ENCODE measurements around the gene LRRC4B. TPM values are rescaled to one million over a fixed set of nuclear protein-coding genes. Genes with fewer than 3 reads are reported as not detected.

Gene LRRC4B
- total RNA-seq, 1 experiment from 2014 or later: 3.8 TPM

DNA sequence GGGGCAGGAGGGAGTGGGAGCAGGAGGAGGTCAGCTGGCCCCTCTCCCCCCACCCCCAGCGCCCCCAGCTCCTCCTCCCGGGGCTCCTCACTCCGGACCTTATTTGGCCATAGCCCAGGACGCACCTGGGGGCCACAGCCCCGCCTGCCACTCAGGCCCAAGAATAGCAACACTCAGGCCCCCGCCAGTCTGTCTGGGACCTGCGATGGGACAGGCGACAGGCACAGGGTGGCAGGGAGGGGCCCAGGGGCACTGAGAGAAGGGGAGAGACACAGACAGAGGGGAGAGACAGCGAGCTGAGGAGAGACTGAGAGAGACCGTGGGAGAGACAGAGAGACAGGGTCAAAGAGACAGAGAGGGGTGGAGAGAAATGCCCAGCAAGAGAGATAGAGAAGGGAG lies 67.5 kb downstream of the LRRC4B start:
- no peak overlapping the region for H4K8ac ChIP-seq (replicated peaks; ENCODE audit: insufficient read length, low read depth, low read length)
- WGBS (ENCODE audit: extremely low coverage, insufficient read length, low lambda C conversion rate): no CpG with 5 or more reads among the region's 10 CpGs
- no peak overlapping the region for H3K27ac Mint-ChIP-seq

More for the DNA sequence above, 67.5 kb downstream of the LRRC4B start:
- H3K4me3 Mint-ChIP-seq: 0 out of 5 replicates have a peak overlapping the region, but pooled peaks of 1 of the 2 experiments have one; percentile 4
- H3K27me3 Mint-ChIP-seq (ENCODE audit: low read depth): peaks cover 22% of the 10 kb centered on the region
- Histone ChIP-seq H3K14ac (ENCODE audit: insufficient read depth, low read length) (no peak overlapping the region), H3T11ph (ENCODE audit: low read length) (no peak overlapping the region), H2AK5ac (ENCODE audit: insufficient read length, low read length) (no peak overlapping the region), H3K4me1 (ENCODE audit: insufficient read depth, low read length) (no peaks in the 10 kb centered on the region), H2BK5ac (ENCODE audit: insufficient read length, low read length) (no peak overlapping the region), H3K18ac (ENCODE audit: insufficient read length, low read depth, low read length) (no peak overlapping the region), H2BK120ac (ENCODE audit: low read depth, low read length, poor library complexity, severe bottlenecking) (no peak overlapping the region), H4K20me1 (ENCODE audit: control insufficient read depth, insufficient read depth, insufficient read length) (no peaks in the 10 kb centered on the region), H3K79me2 (ENCODE audit: insufficient read depth, low read length) (no peaks in the 10 kb centered on the region), H2BK20ac (ENCODE audit: low read depth, low read length, poor library complexity, severe bottlenecking) (no peak overlapping the region), H3K23ac (ENCODE audit: insufficient read length, low read depth, low read length) (no peak overlapping the region), H3K56ac (ENCODE audit: insufficient read length, low read depth, low read length) (no peak overlapping the region), H2AFZ (ENCODE audit: low read length) (no peak overlapping the region), H3K4ac (ENCODE audit: low read depth, low read length) (no peak overlapping the region), H3K27ac (ENCODE audit: insufficient read length, low read depth, low read length) (no peak overlapping the region), H3K23me2 (ENCODE audit: insufficient read length, low read depth, low read length, poor library complexity, severe bottlenecking) (peaks cover 3% of the 10 kb centered on the region), H3K4me2 (ENCODE audit: insufficient read depth, insufficient read length, low read length) (peak overlapping the region; percentile 50), H4K5ac (ENCODE audit: insufficient read length, low read depth, low read length) (no peak overlapping the region), H2BK12ac (ENCODE audit: insufficient read length, low read depth, low read length) (no peak overlapping the region), H2BK15ac (ENCODE audit: low read depth, low read length) (no peak overlapping the region), H3K9me3 (ENCODE audit: control insufficient read depth, low read depth, low read length) (no peaks in the 10 kb centered on the region), H3K79me1 (ENCODE audit: insufficient read depth, low read depth, low read length, poor library complexity, severe bottlenecking) (no peaks in the 10 kb centered on the region), H4K91ac (ENCODE audit: insufficient read length, low read depth, low read length) (no peak overlapping the region), H3K27me3 (ENCODE audit: insufficient read depth, low read length) (peaks cover 20% of the 10 kb centered on the region; the same call in 1 of the 2 replicates), H3K9ac (ENCODE audit: extremely low read depth, insufficient read length, low read length) (no peak overlapping the region)
- H3K4me1 Mint-ChIP-seq: peaks cover 2 to 11% of the 10 kb centered on the region in 2 experiments; a peak in 3 of 4 replicates
- no peak for DNase-seq
- no peaks in the 10 kb centered on the region; a peak in 2 of 7 replicates for H3K36me3 Mint-ChIP-seq (ENCODE audit: insufficient read depth in 1 of 3, low read depth in 3 of 3)
- H3K9me3 Mint-ChIP-seq: no peaks in the 10 kb centered on the region
- TF ChIP-seq, protein P1, sequence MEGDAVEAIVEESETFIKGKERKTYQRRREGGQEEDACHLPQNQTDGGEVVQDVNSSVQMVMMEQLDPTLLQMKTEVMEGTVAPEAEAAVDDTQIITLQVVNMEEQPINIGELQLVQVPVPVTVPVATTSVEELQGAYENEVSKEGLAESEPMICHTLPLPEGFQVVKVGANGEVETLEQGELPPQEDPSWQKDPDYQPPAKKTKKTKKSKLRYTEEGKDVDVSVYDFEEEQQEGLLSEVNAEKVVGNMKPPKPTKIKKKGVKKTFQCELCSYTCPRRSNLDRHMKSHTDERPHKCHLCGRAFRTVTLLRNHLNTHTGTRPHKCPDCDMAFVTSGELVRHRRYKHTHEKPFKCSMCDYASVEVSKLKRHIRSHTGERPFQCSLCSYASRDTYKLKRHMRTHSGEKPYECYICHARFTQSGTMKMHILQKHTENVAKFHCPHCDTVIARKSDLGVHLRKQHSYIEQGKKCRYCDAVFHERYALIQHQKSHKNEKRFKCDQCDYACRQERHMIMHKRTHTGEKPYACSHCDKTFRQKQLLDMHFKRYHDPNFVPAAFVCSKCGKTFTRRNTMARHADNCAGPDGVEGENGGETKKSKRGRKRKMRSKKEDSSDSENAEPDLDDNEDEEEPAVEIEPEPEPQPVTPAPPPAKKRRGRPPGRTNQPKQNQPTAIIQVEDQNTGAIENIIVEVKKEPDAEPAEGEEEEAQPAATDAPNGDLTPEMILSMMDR (conservative IDR thresholded peaks at IDR 0.05): no peak
